SH-SY5Y (cell line): Measurements from ENCODE around the gene B3GAT3.

Experiments
- GATA2 ChIP-seq: IDR thresholded peaks from 2 replicates; pipeline ENCODE4 v1.6.1; 2011; ENCODE audit warnings: mild to moderate bottlenecking, low read depth, low read length
- GATA3 ChIP-seq: IDR thresholded peaks from 2 replicates; pipeline ENCODE4 v1.6.1; 2011; ENCODE audit warnings: low read depth, mild to moderate bottlenecking, low read length, moderate library complexity

DNA sequence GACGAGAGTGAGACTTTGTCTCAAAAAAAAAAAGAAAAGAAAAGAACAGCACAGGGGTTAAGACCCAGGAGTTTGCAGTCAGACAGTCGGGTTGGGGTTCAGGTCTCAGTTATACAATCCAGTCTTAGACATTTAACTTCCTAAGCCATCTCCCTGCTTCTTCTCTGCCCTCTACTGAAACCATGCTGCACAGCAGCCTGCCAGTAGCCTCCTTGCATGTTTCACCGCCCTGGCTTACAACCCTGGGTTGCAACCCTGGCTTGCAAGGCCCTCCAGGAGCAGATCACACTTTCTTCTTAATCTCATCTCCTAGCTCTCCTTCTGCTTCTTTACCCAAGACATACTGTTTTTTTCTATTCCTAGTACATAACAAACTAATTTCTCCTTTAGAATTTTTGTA, 5.9 kb upstream of the B3GAT3 start:
- TF ChIP-seq GATA3 (no peak), GATA2 (no peak)
